Measurements from ENCODE around the gene MTCL1. TPM values are rescaled to one million over a fixed set of nuclear protein-coding genes. Genes with fewer than 3 reads are reported as not detected.
"Not testable (repeated sequence)": the region's sequence is repeated elsewhere in the genome, so short reads cannot be mapped to it uniquely, and the experiment has no call there.

MTCL1 gene
- total RNA-seq, 1 donor from 2014 or later: 16.3 TPM

- intact Hi-C loops (cut with DNase I): no loop called here
- DNase-seq (ENCODE audit: low spot score): no peak
Observed at GRCh38 chr18:8757396-8757997, 52.1 kb downstream of the MTCL1 start.

- intact Hi-C loops (cut with DNase I): no loop called here
- DNase-seq (ENCODE audit: low spot score): no peak
Observed at GRCh38 chr18:8758466-8758865, 53.1 kb downstream of the MTCL1 start.

DNA sequence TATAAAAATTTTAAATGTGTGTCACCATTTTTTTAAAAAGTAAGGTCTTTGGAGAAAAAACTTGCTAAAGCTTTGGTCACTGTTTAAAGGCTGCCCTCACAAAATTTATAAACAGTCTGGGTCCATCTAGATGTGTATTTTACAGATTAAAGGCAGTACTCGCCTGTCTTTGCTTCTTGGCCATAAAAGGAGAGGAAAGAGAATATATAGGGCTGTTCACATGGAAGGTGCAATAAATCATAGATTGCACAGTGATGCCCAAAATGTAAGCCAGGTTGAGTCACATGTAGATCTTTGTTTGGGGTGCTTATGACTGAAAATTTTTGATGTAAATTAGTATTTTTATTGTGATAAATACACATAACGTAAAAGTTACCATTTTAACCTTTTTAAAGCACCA, 55.6 kb downstream of the MTCL1 start:
- DNase-seq (ENCODE audit: low spot score): no peak
- intact Hi-C loops (cut with DNase I): no loop called here

DNA sequence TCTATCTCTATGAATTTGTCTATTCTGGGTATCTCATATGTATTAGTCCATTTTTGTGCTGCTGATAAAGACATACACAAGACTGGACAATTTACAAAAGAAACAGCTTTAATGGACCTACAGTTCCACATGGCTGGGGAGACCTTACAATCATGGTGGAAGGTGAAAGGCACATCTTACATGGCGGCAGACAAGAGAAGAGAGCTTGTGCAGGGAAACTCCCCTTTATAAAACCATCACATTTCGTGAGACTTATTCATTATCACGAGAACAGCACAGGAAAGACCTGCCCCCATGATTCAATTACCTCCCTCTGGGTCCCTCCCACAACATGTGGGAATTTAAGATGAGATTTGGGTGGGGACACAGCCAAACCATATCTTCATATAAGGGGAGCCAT, 56.2 kb downstream of the MTCL1 start:
- intact Hi-C loops (cut with DNase I); DNase-seq (ENCODE audit: low spot score): not testable (repeated sequence)

GRCh38 chr18:8762968-8763367, 57.6 kb downstream of the MTCL1 start:
- no peak for DNase-seq (ENCODE audit: low spot score)
- intact Hi-C loops (cut with DNase I): no loop called here

GRCh38 chr18:8763611-8764010, 58.3 kb downstream of the MTCL1 start:
- intact Hi-C loops (cut with DNase I): no loop called here
- no peak for DNase-seq (ENCODE audit: low spot score)

DNA sequence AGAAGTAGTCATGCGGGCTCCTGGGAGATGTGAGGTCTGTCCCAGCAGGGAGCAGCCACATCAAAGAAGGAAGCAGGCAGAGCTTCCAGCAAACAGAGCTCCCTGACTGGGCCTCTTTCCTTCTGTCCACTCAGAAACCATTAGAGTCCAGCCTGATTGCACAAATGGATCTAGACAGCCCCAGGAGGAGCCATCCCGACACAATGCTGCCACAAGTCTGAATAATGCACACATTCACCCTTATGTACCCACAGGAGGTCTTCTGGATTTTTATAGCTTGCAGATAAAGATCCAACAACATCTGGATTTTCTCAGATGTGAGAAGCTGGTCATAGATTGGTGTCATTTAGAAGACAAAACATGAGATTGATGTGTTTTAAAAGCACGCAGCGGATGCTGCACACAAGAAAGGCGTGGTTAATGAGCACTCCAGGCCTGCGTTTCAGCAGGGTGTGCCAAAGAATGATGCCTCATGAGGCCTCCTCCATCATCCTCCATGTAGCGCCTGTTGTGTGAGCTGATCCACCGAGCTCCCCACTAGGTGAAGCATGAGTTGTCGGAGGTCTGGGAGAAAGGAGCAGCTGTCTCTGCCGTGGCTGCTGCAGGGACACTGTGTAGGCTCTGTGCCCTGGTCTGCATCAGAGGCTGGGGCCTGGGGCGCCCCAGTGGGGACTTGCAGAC, 60.6 kb downstream of the MTCL1 start:
- DNase-seq (ENCODE audit: low spot score): no peak
- intact Hi-C loops (cut with DNase I): no loop called here

GRCh38 chr18:8766559-8767293, 61.4 kb downstream of the MTCL1 start:
- no peak for DNase-seq (ENCODE audit: low spot score)
- intact Hi-C loops (cut with DNase I): no loop called here

- intact Hi-C loops (cut with DNase I): no loop called here
- no peak for DNase-seq (ENCODE audit: low spot score)
Observed at GRCh38 chr18:8767340-8767739, 62.0 kb downstream of the MTCL1 start.

- intact Hi-C loops (cut with DNase I): no loop called here
Observed at GRCh38 chr18:8769509-8770095, 64.2 kb downstream of the MTCL1 start.

DNA sequence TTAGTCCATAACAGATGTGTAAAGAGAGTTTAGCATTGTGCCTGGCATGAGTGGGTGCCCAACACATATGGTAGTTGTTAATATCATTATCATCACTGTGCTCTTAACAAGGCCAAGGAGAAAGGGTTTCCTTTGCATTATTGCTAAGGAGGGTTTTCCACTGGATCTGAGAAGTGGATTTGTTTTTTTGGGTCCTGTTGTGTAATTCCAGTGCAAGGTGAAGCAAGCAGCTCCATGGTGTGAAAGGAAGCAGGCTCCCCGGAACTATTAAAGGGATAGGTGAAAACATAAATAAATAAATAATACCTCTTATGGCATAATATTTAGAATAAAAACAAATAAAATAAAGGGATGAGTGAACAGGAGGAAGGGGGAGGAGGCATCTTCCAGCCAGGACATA, 65.3 kb downstream of the MTCL1 start:
- DNase-seq (ENCODE audit: low spot score): no peak
- intact Hi-C loops (cut with DNase I): no loop called here

More at GRCh38 chr18:8769509-8770095, 64.2 kb downstream of the MTCL1 start:
- DNase-seq (ENCODE audit: low spot score): no peak

DNA sequence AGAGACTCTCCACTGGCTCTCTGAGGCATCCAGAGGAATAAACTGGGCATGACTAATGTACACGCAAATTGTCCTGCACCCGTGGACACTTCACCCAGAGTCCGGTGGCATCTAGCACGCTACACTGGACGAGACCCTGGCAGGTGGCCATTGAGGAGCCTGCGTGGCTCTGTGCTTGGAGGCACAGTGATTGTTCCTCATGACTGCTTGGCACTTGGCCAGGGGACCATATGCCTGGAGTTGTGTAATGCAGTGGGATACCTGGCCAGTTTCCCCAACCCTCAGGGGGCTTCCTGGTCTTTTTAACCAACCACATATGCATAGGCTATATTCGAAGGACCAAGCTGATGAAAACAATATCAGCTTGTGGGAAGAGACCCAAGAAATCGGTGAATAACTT, 66.6 kb downstream of the MTCL1 start:
- intact Hi-C loops (cut with DNase I): no loop called here

DNA sequence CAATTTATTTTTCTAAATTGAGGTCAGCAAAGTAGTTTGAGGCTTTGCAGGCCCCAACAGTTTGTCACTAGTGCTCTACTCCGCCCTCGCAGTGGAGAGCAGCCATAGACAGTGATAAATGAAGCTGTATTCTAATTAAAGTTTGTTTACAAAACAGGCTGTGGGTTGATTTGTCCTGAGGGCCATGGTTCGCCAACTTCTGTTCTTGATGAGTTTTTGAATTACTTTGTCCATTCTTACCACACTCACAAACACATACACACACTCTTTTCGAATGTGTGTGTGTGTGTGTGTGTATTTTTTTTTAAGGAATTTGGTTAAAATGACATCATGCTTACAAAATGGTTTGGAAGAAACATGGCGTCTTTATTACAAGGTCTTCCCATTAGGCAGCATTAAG, 68.6 kb downstream of the MTCL1 start:
- no peak for DNase-seq (ENCODE audit: low spot score)
- intact Hi-C loops (cut with DNase I): no loop called here

More for the DNA sequence above, 66.6 kb downstream of the MTCL1 start:
- DNase-seq (ENCODE audit: low spot score): no peak

- intact Hi-C loops (cut with DNase I): no loop called here
- no peak for DNase-seq (ENCODE audit: low spot score)
Observed at GRCh38 chr18:8776013-8776943, 70.9 kb downstream of the MTCL1 start.

- no peak for DNase-seq (ENCODE audit: low spot score)
- intact Hi-C loops (cut with DNase I): no loop called here
Observed at GRCh38 chr18:8777846-8778245, 72.5 kb downstream of the MTCL1 start.

GRCh38 chr18:8778386-8778785, 73.0 kb downstream of the MTCL1 start:
- intact Hi-C loops (cut with DNase I): no loop called here
- no peak for DNase-seq (ENCODE audit: low spot score)

DNA sequence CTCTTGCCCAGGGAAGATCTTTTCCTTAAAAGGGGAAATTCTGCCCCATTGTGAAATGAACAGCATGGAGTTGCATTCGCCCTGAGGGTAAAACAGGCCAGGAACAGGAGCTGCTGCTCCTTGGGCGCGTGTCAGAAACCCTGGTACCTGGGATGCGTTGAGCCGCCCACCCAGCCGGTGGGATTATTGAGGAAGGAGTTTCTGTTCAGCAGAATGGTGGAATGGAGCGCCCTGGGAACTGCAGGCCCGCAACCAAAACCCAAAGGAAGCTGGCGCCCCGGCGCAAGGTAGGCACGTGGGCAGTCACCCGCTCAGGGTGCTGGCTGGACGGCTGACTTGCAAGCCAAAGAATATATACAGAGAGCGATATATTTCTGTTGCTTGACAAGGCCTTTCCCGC, 73.5 kb downstream of the MTCL1 start:
- DNase-seq (ENCODE audit: low spot score): no peak
- intact Hi-C loops (cut with DNase I): no loop called here

GRCh38 chr18:8779251-8779650, 73.9 kb downstream of the MTCL1 start:
- intact Hi-C loops (cut with DNase I): no loop called here

DNA sequence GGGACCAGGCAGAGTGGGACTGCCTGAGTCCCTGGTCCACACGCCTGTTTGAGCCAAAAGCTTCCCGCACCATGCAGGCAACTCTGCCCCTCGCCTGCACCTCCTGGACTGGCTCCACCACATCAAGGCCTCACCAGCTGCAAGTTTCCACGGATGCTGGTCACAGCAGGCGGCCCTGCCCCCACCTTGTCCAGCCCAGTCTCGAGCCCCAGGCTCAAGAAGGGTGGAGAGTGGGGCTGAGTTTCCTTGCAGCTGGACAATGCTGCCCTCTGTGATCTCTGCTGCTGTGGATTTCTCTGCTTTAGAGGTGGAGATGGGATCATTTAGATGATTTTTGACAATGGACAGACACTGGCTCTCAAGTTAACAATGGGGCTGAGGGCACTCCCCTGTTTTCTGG, 74.9 kb downstream of the MTCL1 start:
- intact Hi-C loops (cut with DNase I): no loop called here
- no peak for DNase-seq (ENCODE audit: low spot score)

More at GRCh38 chr18:8779251-8779650, 73.9 kb downstream of the MTCL1 start:
- DNase-seq (ENCODE audit: low spot score): no peak

All from cardiac septum (tissue), 1 donor.